ENCODE results near the gene ANKRD53.
"Not testable (repeated sequence)": the region's sequence is repeated elsewhere in the genome, so short reads cannot be mapped to it uniquely, and the experiment has no call there.

ANKRD53 gene

GRCh38 chr2:70992945-70993853, 14.8 kb downstream of the ANKRD53 start:
- DNase-seq: no peak

- DNase-seq: no peak
Measured at GRCh38 chr2:70994009-70994698, 15.7 kb downstream of the ANKRD53 start.

- DNase-seq: peak; percentile 95
Measured at GRCh38 chr2:70994699-70995425, 16.4 kb downstream of the ANKRD53 start, which contains the start of gene TEX261. Gene TEX261, minus strand, starts transcription at chr2:70994873. Its CDS starts 116 bp downstream, at chr2:70994757.

- peak; percentile 57 for DNase-seq
Measured at GRCh38 chr2:70995426-70995729, 16.9 kb downstream of the ANKRD53 start.

GRCh38 chr2:70998885-70999284, 20.5 kb downstream of the ANKRD53 start:
- DNase-seq: not testable (repeated sequence)

- DNase-seq: no peak
Measured at GRCh38 chr2:70999362-70999761, 20.9 kb downstream of the ANKRD53 start.

GRCh38 chr2:70999931-71000330, 21.5 kb downstream of the ANKRD53 start:
- peak; percentile 11 for DNase-seq

GRCh38 chr2:71000780-71001591, 22.6 kb downstream of the ANKRD53 start:
- peak; percentile 80 for DNase-seq

- no peak for DNase-seq
Measured at GRCh38 chr2:71001592-71001927, 23.1 kb downstream of the ANKRD53 start.

- DNase-seq: peak; percentile 11
Measured at GRCh38 chr2:71001981-71002570, 23.6 kb downstream of the ANKRD53 start.

- DNase-seq: no peak
Measured at GRCh38 chr2:71003396-71003795, 25.0 kb downstream of the ANKRD53 start.

GRCh38 chr2:71003966-71004755, 25.7 kb downstream of the ANKRD53 start:
- no peak for DNase-seq

GRCh38 chr2:71004857-71005256, 26.4 kb downstream of the ANKRD53 start:
- DNase-seq: no peak

- no peak for DNase-seq
Measured at GRCh38 chr2:71005271-71006202, 27.1 kb downstream of the ANKRD53 start.

GRCh38 chr2:71006323-71006722, 27.9 kb downstream of the ANKRD53 start:
- no peak for DNase-seq

GRCh38 chr2:71006955-71007799, 28.7 kb downstream of the ANKRD53 start:
- DNase-seq: no peak

GRCh38 chr2:71008342-71008741, 29.9 kb downstream of the ANKRD53 start:
- DNase-seq: no peak

- DNase-seq: not testable (repeated sequence)
Measured at GRCh38 chr2:71011786-71012185, 33.4 kb downstream of the ANKRD53 start.

- DNase-seq: no peak
Measured at GRCh38 chr2:71018625-71019024, 40.2 kb downstream of the ANKRD53 start.

Data from activated T-cell treated with anti-CD3 and anti-CD28 coated beads, Interleukin-2, amount 50 U/mL, for 1 hour (primary cell).